Sigmoid colon (tissue), 7 donors: ENCODE data around the gene ELAVL2. TPM values are rescaled to one million over a fixed set of nuclear protein-coding genes. Genes with fewer than 3 reads are reported as not detected.

ENCODE experiments used
- DNase-seq: peaks from one replicate; pipeline ENCODE4 v3.0.0-alpha.2; 2019
- H3K27ac ChIP-seq, 4 donors: fragments of 200-600 bp; sonication (generic); one replicate each; pipeline ENCODE4 v1.5.1; 2016 to 2019; ENCODE audit warnings: mild to moderate bottlenecking in 1 of 4
- H3K27me3 ChIP-seq, 3 donors: fragments of 200-600 bp; sonication (generic); one replicate each; pipeline ENCODE4 v1.5.1; 2019; ENCODE audit warnings: mild to moderate bottlenecking in 1 of 3
- H3K36me3 ChIP-seq, 4 donors: fragments of 200-600 bp; sonication (generic); one replicate each; pipeline ENCODE4 v1.5.1; 2016 to 2019
- H3K4me1 ChIP-seq, 4 donors: fragments of 200-600 bp; sonication (generic); one replicate each; pipeline ENCODE4 v1.5.1; 2017 to 2019
- H3K4me3 ChIP-seq, 4 donors: fragments of 200-600 bp; sonication (generic); one replicate each; pipeline ENCODE4 v1.5.1; 2017 to 2019; ENCODE audit warnings: mild to moderate bottlenecking in 2 of 4, moderate library complexity in 1 of 4
- H3K9me3 ChIP-seq, 4 donors: fragments of 200-600 bp in 3 of 4; sonication (generic) in 3 of 4; one replicate each; pipeline versions ENCODE4 v1.5.1 to v1.6.1; 2013 to 2019
- CTCF ChIP-seq, 4 experiments: fragments of 450-650 bp in 3 of 4; fragments of 200-600 bp in 1 of 4; IDR thresholded peaks; one replicate each; pipeline ENCODE4 v1.5.1; 2016 to 2019; ENCODE audit warnings: antibody characterized with exemption in 4 of 4, mild to moderate bottlenecking in 3 of 4, moderate library complexity in 2 of 4
- EP300 ChIP-seq, 4 donors: sonication (generic); formaldehyde crosslinking; IDR thresholded peaks; one replicate each; pipeline ENCODE4 v1.6.1; 2017; ENCODE audit warnings: antibody characterized with exemption in 4 of 4
- POLR2A ChIP-seq, 2 donors: fragments of 450-650 bp; IDR thresholded peaks; one replicate each; pipeline ENCODE4 v1.6.1; 2016; ENCODE audit warnings: antibody characterized with exemption in 2 of 2, mild to moderate bottlenecking in 2 of 2, moderate library complexity in 2 of 2
- POLR2AphosphoS5 ChIP-seq, 4 donors: sonication (generic); formaldehyde crosslinking; IDR thresholded peaks; one replicate each; pipeline ENCODE4 v1.6.1; 2017; ENCODE audit warnings: antibody characterized with exemption in 4 of 4
- WGBS, 2 donors: extraction: QIAGEN DNeasy Blood & Tissue Kit; methylation state at CpG; one replicate each; pipeline ENCODE4 v1.1.7; 2013; 5-methylcytosine and 5-hydroxymethylcytosine counted together
- intact Hi-C: fragments of 100-400 bp; cut with DNase I; formaldehyde crosslinking; loops from one replicate; pipeline ENCODE4 v1.15.1; 2023
- polyA plus RNA-seq, 3 donors: library from polyadenylated mRNA; stranded (reverse); fragments of 200-250 nt; gene quantifications; one replicate each; pipeline ENCODE4 v1.2.3, GENCODE V29; 2013
- total RNA-seq, 4 donors: library from RNA; depleted of rRNA; stranded (reverse); fragments of >200 nt; gene quantifications; one replicate each; pipeline ENCODE4 v1.1.0, GENCODE V29; 2016
- donor health status: healthy with polysubstance abuse.
- donor health status: Bipolar disorder and iron deficiency.
- donor health status: healthy.

The ELAVL2 gene
- total and polyA plus RNA-seq, 7 donors: 0.16 to 0.36 (median 0.22) TPM; not detected in 4

GRCh38 chr9:23743036-23743435, 83.0 kb downstream of the ELAVL2 start:
- no peak for DNase-seq
- Histone ChIP-seq H3K27ac (no peak overlapping the region), H3K9me3 (peaks cover 0 to 6% (median 0%) of the 10 kb centered on the region in 4 donors), H3K4me1 (no peaks in the 10 kb centered on the region), H3K27me3 (peaks cover 0 to 3% (median 0%) of the 10 kb centered on the region in 3 donors), H3K36me3 (no peaks in the 10 kb centered on the region), H3K4me3 (no peak overlapping the region)
- WGBS, 2 donors: 91 to 93% methylated on average over 3 of the region's 3 CpGs
- intact Hi-C loops: no loop called here
- TF ChIP-seq POLR2AphosphoS5 (IDR thresholded peaks at IDR 0.05) (no peak), EP300 (IDR thresholded peaks at IDR 0.05) (no peak), CTCF (IDR thresholded peaks at IDR 0.05) (no peak), POLR2A (IDR thresholded peaks at IDR 0.05) (no peak)

- no peak for DNase-seq
- 28 to 53% methylated on average over 1 of the region's 1 CpG for WGBS, 2 donors
- H3K27ac ChIP-seq: no peak overlapping the region
- H3K4me3 ChIP-seq: no peak overlapping the region
- no peaks in the 10 kb centered on the region for H3K36me3 ChIP-seq
- H3K9me3 ChIP-seq: no peaks in the 10 kb centered on the region
- intact Hi-C loops: no loop called here
- peaks cover 0 to 3% (median 0%) of the 10 kb centered on the region in 3 donors for H3K27me3 ChIP-seq
- no peak for TF ChIP-seq CTCF (IDR thresholded peaks at IDR 0.05)
- TF ChIP-seq POLR2AphosphoS5 (IDR thresholded peaks at IDR 0.05): no peak
- TF ChIP-seq EP300 (IDR thresholded peaks at IDR 0.05): no peak
- TF ChIP-seq POLR2A (IDR thresholded peaks at IDR 0.05): no peak
- H3K4me1 ChIP-seq: no peaks in the 10 kb centered on the region
These were observed 84.7 kb downstream of the ELAVL2 start for GRCh38 chr9:23741351-23741750.

- H3K4me1 ChIP-seq: no peaks in the 10 kb centered on the region
These were observed 85.5 kb downstream of the ELAVL2 start for GRCh38 chr9:23740531-23740930.

GRCh38 chr9:23739753-23740152, 86.3 kb downstream of the ELAVL2 start:
- no peaks in the 10 kb centered on the region for H3K9me3 ChIP-seq
- no peak overlapping the region for H3K27ac ChIP-seq
- TF ChIP-seq POLR2A (IDR thresholded peaks at IDR 0.05): no peak
- TF ChIP-seq POLR2AphosphoS5 (IDR thresholded peaks at IDR 0.05): no peak
- TF ChIP-seq EP300 (IDR thresholded peaks at IDR 0.05): no peak
- no peak for TF ChIP-seq CTCF (IDR thresholded peaks at IDR 0.05)
- H3K27me3 ChIP-seq: peaks cover 0 to 3% (median 0%) of the 10 kb centered on the region in 3 donors
- WGBS, 2 donors: 75 to 85% methylated on average over 3 of the region's 3 CpGs
- intact Hi-C loops: no loop called here
- H3K4me3 ChIP-seq: no peak overlapping the region
- no peaks in the 10 kb centered on the region for H3K36me3 ChIP-seq
- DNase-seq: no peak
- H3K4me1 ChIP-seq: no peaks in the 10 kb centered on the region

More at GRCh38 chr9:23740531-23740930, 85.5 kb downstream of the ELAVL2 start:
- Histone ChIP-seq H3K27ac (no peak overlapping the region), H3K4me3 (no peak overlapping the region), H3K36me3 (no peaks in the 10 kb centered on the region), H3K9me3 (no peaks in the 10 kb centered on the region), H3K27me3 (peaks cover 0 to 3% (median 0%) of the 10 kb centered on the region in 3 donors)
- no peak for DNase-seq
- intact Hi-C loops: no loop called here
- WGBS, 2 donors: 83 to 84% methylated on average over 2 of the region's 2 CpGs
- TF ChIP-seq EP300 (IDR thresholded peaks at IDR 0.05) (no peak), CTCF (IDR thresholded peaks at IDR 0.05) (no peak), POLR2AphosphoS5 (IDR thresholded peaks at IDR 0.05) (no peak), POLR2A (IDR thresholded peaks at IDR 0.05) (no peak)

GRCh38 chr9:23736293-23736692, 89.7 kb downstream of the ELAVL2 start:
- Histone ChIP-seq H3K27ac (no peak overlapping the region), H3K4me1 (no peaks in the 10 kb centered on the region), H3K4me3 (no peak overlapping the region), H3K9me3 (no peaks in the 10 kb centered on the region), H3K36me3 (no peaks in the 10 kb centered on the region), H3K27me3 (no peaks in the 10 kb centered on the region)
- intact Hi-C loops: no loop called here
- TF ChIP-seq EP300 (IDR thresholded peaks at IDR 0.05): no peak
- TF ChIP-seq POLR2AphosphoS5 (IDR thresholded peaks at IDR 0.05): no peak
- no peak for TF ChIP-seq POLR2A (IDR thresholded peaks at IDR 0.05)
- TF ChIP-seq CTCF (IDR thresholded peaks at IDR 0.05): no peak
- 92 to 96% methylated on average over 5 of the region's 5 CpGs for WGBS, 2 donors
- DNase-seq: no peak
